Smooth muscle cell (in vitro differentiated cells): ENCODE data around the gene SHB. TPM values are rescaled to one million over a fixed set of nuclear protein-coding genes. Genes with fewer than 3 reads are reported as not detected.
"Not testable (repeated sequence)": the region's sequence is repeated elsewhere in the genome, so short reads cannot be mapped to it uniquely, and the experiment has no call there.

Experiments
- DNase-seq: peaks from one replicate; lab custom pipeline; 2025; ENCODE audit not compliant: unreplicated experiment; lab: John Stamatoyannopoulos, UW
- H2AFZ ChIP-seq: fragments of 200-600 bp; sonication (generic); 2 replicates; pipeline ENCODE4 v1.6.0; 2016; ENCODE audit warnings: antibody characterized with exemption, low read depth, mild to moderate bottlenecking
- H3F3A ChIP-seq: fragments of 200-600 bp; sonication (generic); 2 replicates; pipeline ENCODE4 v1.6.0; 2017; ENCODE audit warnings: antibody characterized with exemption, low read depth
- H3K27ac ChIP-seq: fragments of 200-600 bp; sonication (generic); 2 replicates; pipeline ENCODE4 v1.5.1; 2016; ENCODE audit warnings: low read depth, mild to moderate bottlenecking
- H3K27me3 ChIP-seq: fragments of 200-600 bp; sonication (generic); 2 replicates; pipeline ENCODE4 v1.6.1; 2016; ENCODE audit warnings: low read depth, mild to moderate bottlenecking
- H3K36me3 ChIP-seq: fragments of 200-600 bp; sonication (generic); 2 replicates; pipeline ENCODE4 v1.5.1; 2016; ENCODE audit warnings: low read depth
- H3K4me1 ChIP-seq: fragments of 200-600 bp; sonication (generic); 2 replicates; pipeline ENCODE4 v1.5.1; 2016; ENCODE audit warnings: low read depth
- H3K4me2 ChIP-seq: fragments of 200-600 bp; sonication (generic); 2 replicates; pipeline ENCODE4 v1.6.0; 2016; ENCODE audit warnings: mild to moderate bottlenecking
- H3K4me3 ChIP-seq: fragments of 200-600 bp; sonication (generic); 2 replicates; pipeline ENCODE4 v1.5.1; 2016; ENCODE audit warnings: mild to moderate bottlenecking
- H3K79me2 ChIP-seq: fragments of 200-600 bp; sonication (generic); 2 replicates; pipeline ENCODE4 v1.6.0; 2016; ENCODE audit warnings: low read depth, mild to moderate bottlenecking
- H3K9ac ChIP-seq: fragments of 200-600 bp; sonication (generic); 2 replicates; pipeline ENCODE4 v1.6.0; 2016; ENCODE audit warnings: low read depth
- H3K9me3 ChIP-seq: fragments of 200-600 bp; sonication (generic); replicated peaks from 2 replicates; pipeline ENCODE4 v1.5.1; 2016; ENCODE audit warnings: low read depth
- H4K20me1 ChIP-seq: fragments of 200-600 bp; sonication (generic); 2 replicates; pipeline ENCODE4 v1.6.0; 2016; ENCODE audit warnings: low read depth
- WGBS: methylation state at CpG from one replicate; pipeline ENCODE4 v1.1.7; 2016; ENCODE audit warnings: low lambda C conversion rate; 5-methylcytosine and 5-hydroxymethylcytosine counted together
- polyA plus RNA-seq: library from polyadenylated mRNA; unstranded; fragments of >200 nt; fragmentation: Nextera tagmentation; extraction: Ambion mirVana; gene quantifications from 2 replicates; pipeline ENCODE4 v1.2.1, GENCODE V29; 2016
- total RNA-seq: library from RNA; depleted of rRNA; stranded (reverse); fragments of >200 nt; gene quantifications from 2 replicates; pipeline ENCODE4 v1.2.3, GENCODE V29; 2014
- TF ChIP-seq, protein P1 (sequence below): fragments of 200-600 bp; sonication (generic); IDR thresholded peaks from 2 replicates; pipeline ENCODE4 v1.5.1; 2017; ENCODE audit warnings: borderline replicate concordance, mild to moderate bottlenecking, antibody characterized with exemption; ENCODE audit not compliant: insufficient read depth, poor library complexity, severe bottlenecking

The SHB gene
- total and polyA plus RNA-seq, 2 experiments from 2014 or later: 16.4 to 32.4 TPM

DNA sequence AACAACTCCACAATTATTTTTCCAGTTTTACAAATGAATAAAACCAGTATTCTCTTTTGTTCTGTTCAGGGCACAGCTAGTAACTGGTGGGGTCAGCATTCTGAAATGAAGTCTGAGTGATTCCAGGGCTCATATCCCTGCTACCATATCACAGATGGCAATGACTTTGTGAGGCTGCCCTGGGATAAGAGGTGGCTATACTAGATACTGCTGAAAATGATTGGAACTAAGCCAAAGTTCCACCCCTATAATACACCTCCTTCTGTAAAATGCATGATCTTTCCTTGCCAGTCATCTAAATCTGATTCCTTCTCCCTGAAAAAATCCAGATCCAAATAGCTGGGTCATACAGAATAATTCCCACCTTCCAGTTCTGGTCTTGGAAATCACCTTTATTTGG lies 179.5 kb downstream of the SHB start:
- H3K79me2 ChIP-seq: no peaks in the 10 kb centered on the region
- no peak for DNase-seq
- TF ChIP-seq, protein P1, sequence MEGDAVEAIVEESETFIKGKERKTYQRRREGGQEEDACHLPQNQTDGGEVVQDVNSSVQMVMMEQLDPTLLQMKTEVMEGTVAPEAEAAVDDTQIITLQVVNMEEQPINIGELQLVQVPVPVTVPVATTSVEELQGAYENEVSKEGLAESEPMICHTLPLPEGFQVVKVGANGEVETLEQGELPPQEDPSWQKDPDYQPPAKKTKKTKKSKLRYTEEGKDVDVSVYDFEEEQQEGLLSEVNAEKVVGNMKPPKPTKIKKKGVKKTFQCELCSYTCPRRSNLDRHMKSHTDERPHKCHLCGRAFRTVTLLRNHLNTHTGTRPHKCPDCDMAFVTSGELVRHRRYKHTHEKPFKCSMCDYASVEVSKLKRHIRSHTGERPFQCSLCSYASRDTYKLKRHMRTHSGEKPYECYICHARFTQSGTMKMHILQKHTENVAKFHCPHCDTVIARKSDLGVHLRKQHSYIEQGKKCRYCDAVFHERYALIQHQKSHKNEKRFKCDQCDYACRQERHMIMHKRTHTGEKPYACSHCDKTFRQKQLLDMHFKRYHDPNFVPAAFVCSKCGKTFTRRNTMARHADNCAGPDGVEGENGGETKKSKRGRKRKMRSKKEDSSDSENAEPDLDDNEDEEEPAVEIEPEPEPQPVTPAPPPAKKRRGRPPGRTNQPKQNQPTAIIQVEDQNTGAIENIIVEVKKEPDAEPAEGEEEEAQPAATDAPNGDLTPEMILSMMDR: no peak

DNA sequence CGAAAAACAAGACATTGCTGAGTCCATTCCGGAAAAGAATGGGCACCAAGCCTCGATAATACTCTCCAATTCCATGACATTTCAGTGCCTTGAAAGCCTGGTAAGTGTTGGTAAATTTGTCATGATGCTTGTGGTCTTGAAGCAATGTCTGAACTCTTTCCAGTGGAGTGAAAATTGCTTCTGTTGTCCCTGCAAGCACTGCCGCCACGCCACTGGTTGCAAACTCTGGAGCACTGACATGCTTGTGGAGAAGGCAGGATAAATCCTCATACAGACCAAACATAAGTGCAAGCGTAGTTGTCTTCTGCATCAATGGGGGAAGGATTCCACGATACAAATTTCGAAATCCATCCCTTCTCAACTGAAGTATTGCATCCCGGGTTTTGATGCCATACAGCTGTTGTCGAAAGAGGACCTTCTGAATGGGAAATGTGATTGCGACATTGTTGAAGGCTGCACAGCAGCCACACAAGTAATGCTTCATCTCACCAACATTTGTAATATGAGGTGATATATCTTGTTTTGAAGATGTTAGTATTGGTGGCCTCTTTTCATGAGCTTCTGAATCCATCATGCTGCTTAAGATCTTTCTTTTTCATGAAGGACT lies 180.9 kb downstream of the SHB start:
- WGBS: 89% methylated on average over 11 of the region's 11 CpGs
- not testable (repeated sequence) for H3K4me3 ChIP-seq, H3K4me1 ChIP-seq, H2AFZ ChIP-seq, H3K4me2 ChIP-seq, H3K27ac ChIP-seq, H3K9ac ChIP-seq, H3K36me3 ChIP-seq, DNase-seq, H3K79me2 ChIP-seq, H3K9me3 ChIP-seq, H3F3A ChIP-seq, H3K27me3 ChIP-seq
- H4K20me1 ChIP-seq: peaks cover 36% of the 10 kb centered on the region

More for the DNA sequence above, 179.5 kb downstream of the SHB start:
- H4K20me1 ChIP-seq: peaks cover 30% of the 10 kb centered on the region
- H3K27ac ChIP-seq: no peak overlapping the region
- H3K4me3 ChIP-seq: no peak overlapping the region
- no peak overlapping the region for H3K4me2 ChIP-seq
- no peaks in the 10 kb centered on the region for H3K9me3 ChIP-seq
- H3K4me1 ChIP-seq: no peaks in the 10 kb centered on the region
- H3K36me3 ChIP-seq: no peaks in the 10 kb centered on the region
- H3K27me3 ChIP-seq: no peaks in the 10 kb centered on the region
- no peak overlapping the region for H3K9ac ChIP-seq
- no peaks in the 10 kb centered on the region for H3F3A ChIP-seq
- no peak overlapping the region for H2AFZ ChIP-seq

DNA sequence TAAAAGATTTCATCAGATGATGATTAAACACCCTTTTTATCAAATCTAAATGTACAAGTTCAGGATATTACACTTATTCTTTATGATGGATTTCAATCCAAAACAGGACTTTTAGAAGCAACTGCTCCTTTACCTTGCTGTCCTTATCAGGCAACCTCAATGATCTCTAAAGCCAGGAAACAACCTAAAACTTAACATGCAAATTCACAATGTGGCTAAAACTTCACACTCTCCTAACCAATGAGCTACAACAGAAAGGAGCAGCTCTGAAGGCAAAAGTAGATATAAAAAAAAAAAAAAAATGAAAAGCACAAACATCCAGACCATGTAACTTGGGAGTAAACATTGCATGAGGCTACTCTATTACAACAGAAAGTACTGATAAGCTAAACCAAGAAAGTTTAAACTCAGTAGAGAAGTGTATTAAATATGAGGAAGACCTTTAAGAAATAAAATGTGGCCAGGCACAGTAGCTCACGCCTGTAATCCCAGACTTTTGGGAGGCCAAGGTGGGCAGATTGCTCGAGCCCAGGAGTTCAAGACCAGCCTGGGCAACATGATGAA lies 188.0 kb downstream of the SHB start:
- no peak overlapping the region for H3K4me3 ChIP-seq
- H3K79me2 ChIP-seq: no peaks in the 10 kb centered on the region
- no peak for DNase-seq
- H3K27ac ChIP-seq: no peak overlapping the region
- H3K4me1 ChIP-seq: no peaks in the 10 kb centered on the region
- peaks cover 6% of the 10 kb centered on the region for H4K20me1 ChIP-seq
- H2AFZ ChIP-seq: no peak overlapping the region
- TF ChIP-seq, protein P1: no peak
- H3K4me2 ChIP-seq: no peak overlapping the region
- H3K9me3 ChIP-seq: no peaks in the 10 kb centered on the region
- H3K27me3 ChIP-seq: no peaks in the 10 kb centered on the region
- H3K36me3 ChIP-seq: no peaks in the 10 kb centered on the region
- WGBS: 89% methylated on average over 2 of the region's 2 CpGs
- H3F3A ChIP-seq: no peaks in the 10 kb centered on the region
- no peak overlapping the region for H3K9ac ChIP-seq

DNA sequence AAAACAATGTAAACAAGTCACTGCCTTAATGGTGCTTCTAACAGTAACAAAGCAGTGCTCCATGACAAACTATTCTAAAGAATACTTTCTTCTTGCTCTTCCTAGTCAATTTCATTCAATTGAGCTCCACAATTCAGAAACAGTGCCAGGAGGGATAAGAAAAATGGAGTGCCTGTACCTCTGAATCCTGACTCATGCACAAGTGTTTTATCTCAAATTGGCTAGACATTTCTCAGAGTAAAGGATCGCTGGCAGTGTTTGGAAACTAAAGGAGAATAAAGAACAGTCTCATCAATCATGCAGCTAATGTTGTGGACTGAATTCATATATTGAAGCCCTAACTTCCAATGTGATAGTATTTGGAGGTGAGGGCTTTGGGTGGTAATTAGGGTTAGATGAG lies 192.7 kb downstream of the SHB start:
- Histone ChIP-seq H3F3A (no peaks in the 10 kb centered on the region), H3K4me1 (no peaks in the 10 kb centered on the region), H3K9me3 (no peaks in the 10 kb centered on the region), H3K27ac (no peak overlapping the region), H2AFZ (no peak overlapping the region), H3K79me2 (no peaks in the 10 kb centered on the region), H3K4me2 (no peak overlapping the region), H3K27me3 (no peaks in the 10 kb centered on the region), H3K36me3 (no peaks in the 10 kb centered on the region), H4K20me1 (no peaks in the 10 kb centered on the region), H3K9ac (no peak overlapping the region), H3K4me3 (no peak overlapping the region)
- TF ChIP-seq, protein P1: no peak
- 94% methylated on average over 1 of the region's 1 CpG for WGBS
- no peak for DNase-seq
